ENCODE data around the gene KDM1A. TPM values are rescaled to one million over a fixed set of nuclear protein-coding genes. Genes with fewer than 3 reads are reported as not detected.

Gene KDM1A
- polyA plus RNA-seq, 1 donor (not counting 4 experiments of a cell fraction or from before 2014, with no cell fraction given) = 84.8 TPM

- Histone ChIP-seq H3K27me3 (ENCODE audit: control insufficient read depth, extremely low read depth, insufficient read depth, low read length) (no peaks in the 10 kb centered on the region), H3K9ac (ENCODE audit: control insufficient read depth, extremely low read depth, insufficient read depth, low read length) (no peak overlapping the region), H3K79me2 (ENCODE audit: control insufficient read depth, insufficient read depth, low read length) (peaks cover 78% of the 10 kb centered on the region), H3K4me2 (ENCODE audit: control insufficient read depth, extremely low read depth, insufficient read depth, low read depth, low read length) (no peak overlapping the region), H3K9me3 (ENCODE audit: control insufficient read depth, low read depth, low read length) (no peaks in the 10 kb centered on the region), H3K4me3 (ENCODE audit: control insufficient read depth in 2 of 3, extremely low read depth in 1 of 3, insufficient read depth in 2 of 3, low read depth in 1 of 3, low read length in 3 of 3) (no peak overlapping the region), H3K36me3 (ENCODE audit: control insufficient read depth in 2 of 2, extremely low read depth in 1 of 2, insufficient read depth in 2 of 2, low read length in 2 of 2) (peaks cover 0 to 2% of the 10 kb centered on the region in 2 experiments), H3K9me1 (ENCODE audit: control insufficient read depth, extremely low read depth, insufficient read depth, low read length) (no peaks in the 10 kb centered on the region), H2AFZ (ENCODE audit: control insufficient read depth, low read length) (no peak overlapping the region), H3K4me1 (ENCODE audit: control insufficient read depth, extremely low read depth, insufficient read depth, low read length) (no peaks in the 10 kb centered on the region), H3K27ac (ENCODE audit: control insufficient read depth, insufficient read depth, low read length) (no peak overlapping the region), H4K20me1 (ENCODE audit: control insufficient read depth, extremely low read depth, insufficient read depth, low read length) (no peaks in the 10 kb centered on the region)
- TF ChIP-seq CTCF (optimal IDR thresholded peaks at IDR 0.05 in 1 of 3, IDR thresholded peaks at IDR 0.05 in 1 of 3, conservative IDR thresholded peaks at IDR 0.05 in 1 of 3; ENCODE audit: extremely low read depth in 1 of 3, insufficient read depth in 2 of 3, low read length in 3 of 3) (no peak), EZH2 (IDR thresholded peaks at IDR 0.05; ENCODE audit: low read length) (no peak)
- no peak for FAIRE-seq
- dilution Hi-C loops (cut with MboI; ENCODE audit: extremely low pct_ligation_motif_present, low sequenced_read_pairs) = no loop called here
- DNase-seq (ENCODE audit: low read depth, low spot score) = no peak
Observed at GRCh38 chr1:23037081-23037740, 17.9 kb downstream of the KDM1A start.

GRCh38 chr1:23039308-23039826 is 20.1 kb downstream of the KDM1A start:
- dilution Hi-C loops (cut with MboI; ENCODE audit: extremely low pct_ligation_motif_present, low sequenced_read_pairs) = no loop called here
- FAIRE-seq = no peak
- peaks cover 70% of the 10 kb centered on the region for H3K79me2 ChIP-seq (ENCODE audit: control insufficient read depth, insufficient read depth, low read length)

More at GRCh38 chr1:23039308-23039826, 20.1 kb downstream of the KDM1A start:
- no peaks in the 10 kb centered on the region for H4K20me1 ChIP-seq (ENCODE audit: control insufficient read depth, extremely low read depth, insufficient read depth, low read length)
- no peak overlapping the region for H3K4me3 ChIP-seq (ENCODE audit: control insufficient read depth in 2 of 3, extremely low read depth in 1 of 3, insufficient read depth in 2 of 3, low read depth in 1 of 3, low read length in 3 of 3)
- H3K9me1 ChIP-seq (ENCODE audit: control insufficient read depth, extremely low read depth, insufficient read depth, low read length) = no peaks in the 10 kb centered on the region
- H3K27me3 ChIP-seq (ENCODE audit: control insufficient read depth, extremely low read depth, insufficient read depth, low read length) = no peaks in the 10 kb centered on the region
- peaks cover 13% of the 10 kb centered on the region for H3K4me1 ChIP-seq (ENCODE audit: control insufficient read depth, extremely low read depth, insufficient read depth, low read length)
- no peak overlapping the region for H3K27ac ChIP-seq (ENCODE audit: control insufficient read depth, insufficient read depth, low read length)
- H3K36me3 ChIP-seq (ENCODE audit: control insufficient read depth in 2 of 2, extremely low read depth in 1 of 2, insufficient read depth in 2 of 2, low read length in 2 of 2) = peaks cover 0 to 2% of the 10 kb centered on the region in 2 experiments
- H2AFZ ChIP-seq (ENCODE audit: control insufficient read depth, low read length) = no peak overlapping the region
- H3K4me2 ChIP-seq (ENCODE audit: control insufficient read depth, extremely low read depth, insufficient read depth, low read depth, low read length) = no peak overlapping the region
- H3K9me3 ChIP-seq (ENCODE audit: control insufficient read depth, low read depth, low read length) = no peaks in the 10 kb centered on the region
- TF ChIP-seq CTCF (optimal IDR thresholded peaks at IDR 0.05 in 1 of 3, IDR thresholded peaks at IDR 0.05 in 1 of 3, conservative IDR thresholded peaks at IDR 0.05 in 1 of 3; ENCODE audit: extremely low read depth in 1 of 3, insufficient read depth in 2 of 3, low read length in 3 of 3) (no peak), EZH2 (IDR thresholded peaks at IDR 0.05; ENCODE audit: low read length) (no peak)
- no peak for DNase-seq (ENCODE audit: low read depth, low spot score)
- H3K9ac ChIP-seq (ENCODE audit: control insufficient read depth, extremely low read depth, insufficient read depth, low read length) = no peak overlapping the region
